GF-D8 (cell line): ENCODE results near the gene IKZF3.
A peak's percentile ranks its signal among the peaks of the same experiment; 100 is the strongest.
"Not testable (repeated sequence)": the region's sequence is repeated elsewhere in the genome, so short reads cannot be mapped to it uniquely, and the experiment has no call there.

ENCODE experiments used
- DNase-seq: peaks from one replicate; lab custom pipeline; 2025; lab: John Stamatoyannopoulos, UW

IKZF3 gene

DNA sequence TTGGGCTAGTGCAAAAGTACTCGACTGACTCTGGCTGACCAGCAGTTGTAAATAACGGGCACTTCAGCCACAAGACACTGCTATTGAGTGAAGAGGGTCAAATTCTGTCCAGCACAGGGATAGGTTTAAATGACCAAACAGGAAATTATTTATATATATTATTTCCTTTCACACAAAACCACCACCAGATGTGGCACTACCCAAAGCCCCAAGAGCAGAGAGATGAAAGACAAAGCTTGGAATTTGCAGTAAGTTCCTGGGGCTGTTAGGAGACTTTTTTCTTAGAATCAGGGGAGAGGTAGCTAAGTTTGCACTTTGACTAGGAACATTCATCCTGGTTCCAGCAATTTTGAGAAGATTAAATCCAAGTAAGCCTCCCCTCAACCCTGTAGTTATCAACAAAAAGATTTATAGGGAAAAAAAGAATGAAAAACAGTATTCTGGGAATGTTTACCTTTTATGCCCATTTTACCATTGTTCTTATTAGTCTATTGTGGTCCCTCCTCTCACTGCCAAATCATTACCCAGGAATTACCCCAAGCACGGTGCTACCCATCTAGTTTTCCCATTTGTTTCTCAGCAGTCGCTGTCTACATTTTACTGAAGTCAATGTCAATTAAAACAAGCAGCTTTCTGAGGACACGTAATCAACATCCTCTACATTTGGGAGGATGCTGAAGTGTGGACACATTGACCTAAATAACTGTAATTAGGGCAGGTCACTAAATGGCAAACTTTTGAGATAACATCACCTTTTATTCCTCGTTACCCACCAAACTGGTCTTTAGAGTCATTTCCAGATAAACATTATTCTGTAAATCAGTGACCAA is 82.9 kb downstream of the IKZF3 start:
- DNase-seq, result peak; percentile 27

DNA sequence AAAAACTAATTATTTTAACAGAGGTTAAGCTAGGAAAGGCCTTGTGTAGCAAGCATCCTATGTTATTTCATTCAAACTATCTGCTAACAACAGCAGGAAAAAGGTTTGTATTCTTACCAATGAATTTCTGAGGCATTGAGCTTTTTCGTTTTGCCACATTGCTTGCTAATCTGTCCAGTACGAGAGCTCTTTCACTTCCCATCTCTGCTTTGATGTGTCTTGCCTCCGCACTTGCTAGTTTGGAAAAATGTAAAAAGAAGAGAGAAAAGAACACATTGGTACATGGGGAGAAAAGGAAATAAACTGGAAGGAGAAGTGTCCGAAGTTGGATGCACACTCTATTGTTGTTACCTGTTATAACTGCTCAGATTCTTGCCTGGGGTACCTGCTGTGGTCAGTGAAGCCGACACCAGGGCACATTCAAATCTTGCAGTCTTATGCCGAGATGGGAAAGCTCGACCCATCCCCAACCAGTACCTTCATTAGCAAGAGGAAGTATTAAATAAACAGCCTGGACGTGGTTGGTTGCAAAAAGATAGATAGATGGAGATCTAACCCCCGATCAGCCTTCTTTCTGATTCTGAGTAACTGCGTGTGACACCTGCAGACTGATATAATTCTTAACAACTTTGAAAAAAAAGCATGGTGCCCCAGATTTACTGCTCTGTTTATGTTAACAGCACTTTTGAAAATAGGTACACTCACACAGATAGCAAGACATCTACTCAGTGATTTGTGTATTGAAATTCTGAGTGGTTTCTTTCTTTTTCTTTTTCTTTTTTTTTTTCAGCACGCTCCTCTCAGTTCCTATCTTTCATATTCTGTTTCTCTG is 86.4 kb downstream of the IKZF3 start:
- no peak for DNase-seq

DNA sequence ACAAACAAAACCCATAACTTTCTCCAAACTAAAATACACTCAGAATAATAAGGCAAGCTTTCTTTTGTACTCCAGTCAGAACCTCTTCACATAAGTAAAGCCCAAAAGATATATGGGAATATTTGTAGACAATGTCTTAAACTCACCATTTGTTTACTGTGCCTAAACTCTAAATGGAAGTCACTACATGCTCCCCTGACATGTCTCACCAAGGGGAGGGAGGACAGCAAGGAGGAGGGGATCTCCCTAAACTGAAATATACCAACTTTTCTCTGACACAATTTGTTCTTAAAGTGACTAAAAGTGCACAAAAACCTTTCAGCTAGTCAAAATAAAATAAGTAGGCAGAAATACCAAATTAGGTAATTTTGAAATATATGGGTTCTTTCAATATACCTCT is 87.9 kb downstream of the IKZF3 start:
- DNase-seq, result no peak

DNA sequence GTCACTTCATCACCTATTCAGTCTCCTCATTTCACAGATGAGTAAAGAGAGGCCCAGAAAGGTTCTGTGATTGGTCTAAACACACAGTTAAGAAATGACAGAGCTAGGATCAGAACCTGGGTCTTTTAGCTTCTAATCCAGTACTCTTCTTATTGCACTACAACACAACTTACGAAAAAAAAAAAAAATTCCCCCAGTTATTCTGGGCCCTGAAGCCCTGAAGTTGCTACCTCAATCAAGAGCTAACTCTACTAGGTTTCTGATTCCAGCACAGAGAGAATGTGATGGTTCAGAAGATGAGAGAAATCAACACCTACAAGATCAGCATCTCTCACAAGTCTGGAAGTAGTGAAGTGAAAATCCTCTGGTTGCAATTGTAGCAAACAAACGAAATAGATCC is 89.1 kb downstream of the IKZF3 start:
- DNase-seq, result no peak

DNA sequence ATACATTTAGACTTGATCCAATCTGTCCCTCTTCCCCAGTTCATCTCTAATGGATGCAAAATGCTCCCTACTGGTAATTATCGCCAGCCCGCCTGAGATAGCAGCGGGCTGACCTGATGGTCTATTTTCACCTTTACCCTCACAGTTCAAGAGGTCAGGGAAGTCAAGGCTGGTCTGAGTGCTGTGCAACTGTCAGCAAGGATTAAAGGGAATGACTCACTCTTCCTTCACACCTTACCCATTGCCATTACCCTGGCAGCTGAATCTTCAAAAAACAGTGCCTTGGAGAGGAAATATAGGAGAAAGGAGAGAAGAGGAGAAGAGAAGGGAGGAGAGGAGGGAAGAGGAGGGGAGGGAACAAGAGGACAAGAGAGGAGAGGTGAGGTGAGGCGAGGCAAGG is 90.1 kb downstream of the IKZF3 start:
- no peak for DNase-seq

DNA sequence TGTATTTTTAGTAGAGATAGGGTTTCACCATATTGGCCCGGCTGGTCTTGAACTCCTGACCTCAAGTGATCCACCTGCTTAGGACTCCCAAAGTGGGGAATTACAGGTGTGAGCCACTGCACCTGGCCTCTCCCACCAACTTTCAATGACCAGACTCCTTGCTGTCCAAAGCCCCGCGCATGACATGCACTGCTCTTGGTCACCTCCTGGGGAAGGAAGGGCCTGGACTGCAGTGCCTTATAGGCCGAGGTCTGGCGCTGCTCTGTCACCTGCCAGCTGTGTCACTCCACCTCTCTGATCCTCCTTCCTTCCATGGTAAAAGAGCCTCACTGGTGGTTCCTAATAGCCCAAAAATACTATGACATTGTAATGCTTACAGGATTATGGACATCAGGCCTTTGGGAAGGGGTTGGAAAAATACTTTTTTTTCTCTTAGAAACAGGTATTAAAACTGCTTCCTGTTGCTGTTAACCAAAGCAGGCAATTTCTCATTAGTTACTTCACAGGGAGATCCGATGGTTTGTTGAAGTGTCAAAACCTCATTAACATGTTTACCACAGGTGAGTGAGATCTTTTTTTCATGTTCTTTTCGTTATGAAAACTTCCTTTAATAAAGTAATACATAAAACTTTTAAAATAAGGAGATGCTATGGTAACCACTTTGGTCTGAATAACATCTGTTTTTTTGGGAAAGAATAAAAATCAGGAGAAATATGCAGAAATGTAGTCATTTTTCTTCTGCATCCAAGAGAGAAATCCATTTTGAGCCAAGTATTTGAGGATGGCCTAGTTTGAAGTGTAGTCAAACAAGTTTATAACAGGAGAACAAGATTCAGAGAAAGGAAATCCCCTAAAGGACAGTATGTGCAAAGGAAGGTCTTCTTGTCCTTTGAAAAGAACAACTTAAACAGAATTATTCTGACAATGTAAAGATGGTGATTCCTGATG is 90.9 kb downstream of the IKZF3 start:
- no peak for DNase-seq

DNA sequence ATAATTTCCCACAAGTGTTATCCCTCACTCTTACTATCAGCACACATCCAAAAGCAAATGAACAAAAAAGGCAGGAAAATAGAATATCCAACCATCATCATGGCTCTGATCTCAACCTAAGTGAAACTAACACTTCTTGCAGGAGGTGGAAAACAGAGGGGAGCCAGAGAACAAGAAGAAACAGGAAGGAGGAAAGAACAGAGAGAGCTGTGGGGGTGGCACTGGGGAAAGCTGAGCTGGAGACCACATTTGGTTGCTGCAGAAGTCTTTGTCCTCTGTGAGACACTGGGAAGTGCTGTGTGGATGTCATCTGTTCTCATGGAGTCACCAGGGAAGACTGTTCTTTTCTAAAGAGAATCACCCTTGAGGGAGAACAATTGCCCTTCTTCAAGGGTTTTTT is 91.7 kb downstream of the IKZF3 start:
- no peak for DNase-seq

DNA sequence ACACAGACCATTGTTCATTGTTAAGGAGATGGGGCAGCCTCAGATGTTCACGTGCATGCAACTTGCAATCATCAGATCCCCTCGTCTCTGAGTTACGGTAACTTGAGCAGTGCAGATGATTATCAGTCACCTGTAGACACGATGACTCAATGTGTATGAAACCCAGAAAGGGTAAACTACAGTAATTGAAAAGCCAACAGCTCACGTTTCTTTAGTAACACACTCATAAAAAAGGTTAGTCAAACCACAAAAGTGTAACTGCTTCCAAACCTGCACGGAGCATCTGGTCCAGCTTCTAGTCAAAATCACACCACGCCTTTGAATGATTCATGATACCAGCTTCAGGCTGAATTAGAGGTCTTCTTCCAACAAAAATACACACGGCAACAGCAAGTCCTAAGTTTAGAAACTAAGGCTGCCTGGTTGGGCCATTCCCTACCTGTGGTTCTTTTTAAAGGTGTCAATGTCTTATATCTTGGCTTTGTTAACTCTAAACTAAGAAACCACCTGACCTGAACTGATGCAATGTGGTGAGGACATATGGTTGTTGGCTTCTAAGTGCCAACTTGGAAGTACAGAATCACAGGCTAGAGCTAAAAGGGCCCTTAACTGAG is 94.0 kb downstream of the IKZF3 start:
- DNase-seq, result no peak

DNA sequence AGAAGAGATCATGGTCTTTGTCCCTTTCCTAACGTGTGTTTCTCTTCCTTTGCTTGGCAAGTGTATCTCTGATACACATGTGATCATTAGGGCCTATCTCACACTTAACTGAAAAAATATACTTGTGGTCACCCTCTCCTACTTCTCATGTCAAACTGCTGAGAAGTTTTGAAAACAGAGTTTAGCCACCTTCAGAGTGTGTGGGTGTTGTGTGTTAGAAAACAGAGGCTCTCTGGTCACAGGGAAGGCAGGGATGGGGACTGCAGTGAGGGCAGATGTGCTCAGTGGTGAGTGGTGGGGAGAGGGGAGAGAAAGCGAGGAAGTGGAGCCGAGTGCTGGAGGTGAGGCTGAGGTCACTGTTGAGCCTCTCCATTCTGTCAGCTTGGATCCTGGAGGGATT is 97.0 kb downstream of the IKZF3 start:
- no peak for DNase-seq

DNA sequence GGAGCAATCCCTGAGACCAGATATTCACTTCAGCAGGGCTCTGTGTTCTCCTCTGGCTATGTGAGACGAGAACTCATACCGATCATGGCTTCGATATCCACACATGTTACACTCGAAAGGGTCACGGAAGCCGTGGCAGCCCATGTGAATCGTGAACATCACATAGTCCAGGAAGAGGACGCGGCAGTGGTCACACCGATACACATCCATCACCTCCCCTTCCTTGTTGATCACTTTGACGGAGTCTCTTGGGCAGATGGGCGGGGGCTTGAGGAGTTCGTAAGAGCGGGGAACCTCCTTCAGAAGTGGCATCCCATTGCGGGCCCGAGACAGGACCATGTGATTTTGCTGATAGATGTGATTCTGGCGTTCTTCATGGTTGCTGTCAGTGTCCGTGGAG is 98.3 kb downstream of the IKZF3 start:
- no peak for DNase-seq

DNA sequence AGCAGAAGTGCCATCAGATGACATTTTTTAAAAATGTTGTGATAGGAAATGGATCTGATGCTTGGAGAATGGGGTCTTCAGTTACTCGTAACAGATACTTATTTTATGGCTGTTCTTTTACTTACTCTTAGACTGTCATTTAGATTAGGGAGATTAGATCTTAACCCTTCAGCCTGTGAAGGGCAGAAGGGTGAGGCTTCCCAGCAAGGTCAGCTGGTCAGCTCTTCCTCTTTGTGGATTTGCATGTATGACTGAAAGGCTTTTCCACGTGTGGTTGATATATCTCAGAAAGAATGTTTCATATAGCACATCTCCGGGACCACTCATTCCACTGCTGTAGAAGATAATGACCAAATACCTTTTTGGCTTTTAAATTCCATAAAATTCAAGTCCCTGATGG is 98.9 kb downstream of the IKZF3 start:
- no peak for DNase-seq

DNA sequence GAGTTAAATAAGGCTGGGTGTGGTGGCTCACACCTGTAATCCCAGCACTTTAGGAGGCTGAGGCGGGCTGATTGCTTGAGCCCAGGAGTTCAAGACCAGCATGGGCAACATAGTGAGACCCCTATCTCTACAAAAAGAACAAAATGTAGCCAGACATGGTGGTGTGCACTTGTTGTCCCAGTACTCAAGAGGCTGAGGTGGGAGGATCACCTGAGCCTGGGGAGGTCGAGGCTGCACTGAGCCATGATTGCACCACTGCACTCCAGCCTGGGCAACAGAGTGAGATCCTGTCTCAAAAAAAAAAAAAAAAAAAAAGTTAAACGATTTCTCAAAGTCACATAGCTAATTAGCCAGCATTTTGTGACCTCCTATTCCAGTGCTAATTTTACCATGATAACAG is 99.9 kb downstream of the IKZF3 start:
- not testable (repeated sequence) for DNase-seq

DNA sequence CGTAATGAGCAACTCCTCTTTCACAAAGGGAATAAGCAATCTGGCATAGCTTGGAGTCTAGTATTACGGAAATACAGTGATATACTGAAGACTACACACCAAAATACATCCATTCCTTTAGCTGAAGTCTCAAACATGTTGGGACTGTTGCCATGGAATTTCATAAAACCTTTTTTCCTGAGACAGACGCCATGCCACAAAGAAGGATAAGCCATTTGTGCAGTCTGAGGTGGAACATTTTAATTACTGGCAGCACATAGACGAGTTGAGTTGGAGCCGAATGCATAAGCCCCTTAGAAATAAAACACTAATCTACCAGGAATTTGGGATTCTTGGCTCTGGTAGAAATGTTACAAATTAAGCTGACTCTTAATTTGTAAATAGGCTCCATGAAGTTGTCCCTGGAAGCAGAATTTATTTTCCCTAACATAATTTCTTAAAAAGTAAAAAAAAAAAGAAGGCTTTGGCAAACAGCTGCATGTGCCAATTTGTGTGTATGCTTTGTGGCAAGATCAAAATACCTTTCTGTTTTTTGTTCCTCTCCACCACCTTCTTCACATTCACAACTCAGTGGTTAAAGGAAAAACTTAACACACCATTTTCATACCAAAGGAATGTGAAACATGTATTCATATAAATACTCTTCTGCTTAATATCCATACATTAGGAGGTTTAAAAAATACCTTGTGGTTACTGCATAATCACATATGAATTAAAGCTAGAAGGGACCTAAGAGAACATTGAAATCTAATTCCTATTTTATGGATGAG is 100.9 kb downstream of the IKZF3 start:
- no peak for DNase-seq

DNA sequence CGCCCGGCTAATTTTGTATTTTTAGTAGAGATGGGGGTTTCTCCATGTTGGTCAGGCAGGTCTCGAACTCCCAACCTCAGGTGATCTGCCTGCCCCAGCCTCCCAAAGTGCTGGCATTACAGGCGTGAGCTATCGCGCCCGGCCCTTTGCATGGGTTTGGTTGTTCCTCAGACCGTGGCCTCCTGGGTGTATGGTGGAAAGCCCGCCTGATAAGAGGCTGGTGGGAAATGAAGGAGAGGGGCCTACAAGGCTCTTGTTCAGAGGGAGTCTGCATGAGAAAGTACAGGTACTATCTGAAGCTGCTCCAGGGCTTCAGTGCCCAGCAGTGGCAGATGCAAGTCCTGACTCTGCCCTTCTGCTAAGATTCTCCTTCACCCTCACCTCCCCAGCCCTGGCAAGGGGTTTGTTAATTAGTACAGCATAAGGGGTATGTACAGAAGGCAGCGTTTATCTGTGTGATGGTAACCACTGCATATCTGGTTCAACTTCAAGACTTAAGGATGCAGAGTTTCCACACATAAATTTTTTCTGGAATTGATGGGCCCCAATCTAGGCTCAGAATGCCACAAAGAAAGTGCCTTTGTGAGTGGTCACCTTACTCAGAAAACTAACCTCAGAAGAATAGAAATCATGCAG is 102.1 kb downstream of the IKZF3 start:
- DNase-seq, result no peak

DNA sequence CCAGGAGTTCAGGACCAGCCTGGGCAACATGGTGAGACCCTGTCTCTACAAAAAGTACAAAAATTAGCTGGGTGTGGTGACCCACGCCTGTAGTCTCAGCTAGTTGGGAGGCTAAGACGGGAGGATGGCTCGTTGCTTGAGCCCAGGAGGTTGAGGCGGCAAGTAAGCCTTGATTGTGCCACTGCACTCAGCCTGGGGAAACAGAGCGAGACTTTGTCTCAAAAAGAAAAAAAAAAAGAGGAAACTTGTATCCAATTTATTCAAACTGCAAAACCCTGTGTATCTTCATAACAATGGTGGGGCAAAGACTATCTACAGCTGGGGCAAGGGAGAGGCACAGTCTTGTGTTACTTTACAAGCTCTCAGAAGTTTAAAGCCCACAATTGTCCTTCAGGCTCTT is 104.9 kb downstream of the IKZF3 start:
- no peak for DNase-seq

DNA sequence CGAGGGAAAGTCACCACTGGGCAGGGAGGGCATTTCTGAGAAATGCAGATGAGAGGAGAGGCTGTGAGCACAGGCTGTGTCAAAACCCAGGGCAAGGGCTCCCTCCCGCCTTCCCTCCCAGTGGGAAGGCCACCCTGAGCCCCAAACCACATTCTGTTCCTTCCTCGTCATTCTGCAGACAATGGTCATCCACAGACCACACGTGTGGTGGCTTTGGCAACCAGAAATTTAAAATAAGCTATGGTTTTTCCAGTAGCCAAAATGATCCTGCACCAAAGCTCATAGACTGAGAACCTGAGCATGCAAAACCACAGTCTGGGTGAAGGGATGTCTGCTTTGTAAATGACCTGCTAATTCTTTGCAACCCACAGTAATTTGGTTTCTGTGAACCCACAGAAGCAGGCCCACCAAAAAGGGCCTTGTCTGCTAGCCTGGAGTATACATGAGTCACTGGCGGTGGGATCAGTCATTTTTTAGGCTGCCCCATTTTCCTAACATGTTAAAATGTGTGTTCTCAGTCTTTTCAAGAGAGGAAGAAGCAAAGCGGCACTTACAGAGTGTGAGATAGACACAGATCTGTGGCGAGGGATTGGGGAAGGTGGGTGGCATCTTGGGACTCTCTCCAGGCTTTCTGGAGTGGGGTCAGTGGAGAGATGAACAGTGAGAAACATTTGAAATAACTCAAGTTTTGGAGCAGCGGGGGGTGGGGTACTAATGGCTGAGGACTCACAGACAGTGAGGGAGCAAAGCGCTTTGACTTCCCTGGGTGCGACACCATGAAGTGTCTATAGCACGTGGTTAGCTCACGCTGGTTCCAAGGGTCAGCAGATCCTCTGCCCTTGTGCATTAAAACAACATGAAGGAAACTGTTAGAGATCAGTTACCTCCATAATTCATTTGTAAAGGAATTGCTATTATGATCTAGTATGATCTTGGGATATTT is 105.9 kb downstream of the IKZF3 start:
- peak; percentile 44 for DNase-seq

DNA sequence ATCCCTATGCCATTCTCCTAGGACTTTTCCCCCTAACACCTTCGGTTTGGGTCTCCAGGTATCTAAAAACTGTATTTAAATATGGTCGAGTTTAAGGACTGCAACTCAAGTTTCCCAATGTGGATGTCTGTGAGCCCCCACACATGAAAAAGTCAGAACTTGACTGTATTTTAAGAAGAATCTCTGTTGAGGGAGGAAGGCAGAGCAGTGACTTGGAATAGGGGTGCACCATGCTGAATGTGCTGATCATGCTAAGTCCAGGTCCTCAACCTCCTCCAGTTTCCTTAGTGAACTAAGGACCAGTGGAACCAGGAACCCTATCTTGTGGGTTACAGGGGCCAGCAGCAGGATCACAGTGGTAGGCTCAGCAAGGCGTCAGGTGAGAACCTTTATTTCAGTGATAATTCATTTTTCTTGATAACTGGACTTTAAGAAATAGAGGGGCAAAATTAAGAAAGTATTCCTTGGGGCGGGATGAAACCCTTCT is 106.9 kb downstream of the IKZF3 start:
- no peak for DNase-seq

DNA sequence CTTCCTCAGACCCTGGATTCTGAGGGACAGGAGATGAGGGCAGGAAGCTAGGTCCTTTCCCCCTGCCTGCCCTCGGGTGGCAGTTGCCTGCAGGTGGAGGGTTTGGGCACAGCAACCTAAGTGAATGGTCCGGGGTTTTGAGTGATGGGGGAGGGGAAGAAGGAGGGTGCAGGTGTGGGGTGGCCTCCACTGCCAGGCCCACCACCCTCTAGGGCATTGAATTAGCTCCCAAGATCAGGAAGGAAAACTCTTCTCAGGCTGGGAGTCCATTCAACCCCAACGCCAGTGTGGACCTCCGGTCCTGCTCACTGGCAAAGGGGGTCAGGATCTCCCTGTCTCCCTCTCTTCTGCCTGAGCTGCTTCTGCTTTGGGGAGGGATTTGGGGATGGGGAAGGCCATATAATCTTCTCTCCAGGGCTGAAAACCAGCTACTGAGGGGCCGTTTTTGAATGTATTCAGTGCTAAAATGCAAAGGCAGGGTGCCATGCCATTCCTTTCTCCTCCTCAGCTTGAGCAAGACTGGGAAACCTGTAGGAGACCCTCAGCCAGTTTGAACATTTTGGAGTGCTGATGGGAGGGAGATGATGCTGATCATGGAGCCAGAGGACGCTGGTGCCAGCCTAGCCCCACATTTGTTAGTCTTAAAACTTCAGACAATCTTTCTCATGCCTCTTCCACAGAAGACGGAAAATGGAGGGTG is 107.6 kb downstream of the IKZF3 start:
- DNase-seq, result no peak
